Left ventricle myocardium inferior (tissue), 1 donor: ENCODE data around the gene ALAS1. TPM values are rescaled to one million over a fixed set of nuclear protein-coding genes. Genes with fewer than 3 reads are reported as not detected.

ENCODE experiments used
- DNase-seq: peaks from one replicate; pipeline ENCODE4 v3.0.0-alpha.2; 2020
- H3K27ac ChIP-seq: fragments of 200-600 bp; replicated peaks from 2 replicates; pipeline ENCODE4 v1.8.0; 2021
- H3K27me3 ChIP-seq: fragments of 200-600 bp; 2 replicates; pipeline ENCODE4 v1.8.0; 2021; ENCODE audit warnings: low read depth
- H3K36me3 ChIP-seq: fragments of 200-600 bp; 2 replicates; pipeline ENCODE4 v1.8.0; 2021
- H3K4me1 ChIP-seq: fragments of 200-600 bp; 2 replicates; pipeline ENCODE4 v1.8.0; 2021
- H3K4me3 ChIP-seq: fragments of 200-600 bp; 2 replicates; pipeline ENCODE4 v1.8.0; 2021; ENCODE audit warnings: mild to moderate bottlenecking, moderate library complexity
- H3K9me3 ChIP-seq: fragments of 200-600 bp; replicated peaks from 2 replicates; pipeline ENCODE4 v1.8.0; 2021
- CTCF ChIP-seq: fragments of 200-600 bp; IDR thresholded peaks from 2 replicates; pipeline ENCODE4 v1.8.0; 2021; ENCODE audit warnings: antibody characterized with exemption, mild to moderate bottlenecking, borderline replicate concordance
- intact Hi-C: fragments of 100-400 bp; cut with micrococcal nuclease; formaldehyde crosslinking; loops from one replicate; pipeline ENCODE4 v1.11.0; 2022
- total RNA-seq: library from RNA; stranded (reverse); fragmentation: NEBNext Ultra II Directional; extraction: Animal tissue kit (Norgen Biotek cat#: 25700); gene quantifications from one replicate; pipeline ENCODE4 v1.2.1, GENCODE V29; 2021
- donor health status: DM: no; HTN: yes; CAD: no; lungs with severe emphysema.

The ALAS1 gene
- total RNA-seq, 1 donor from 2014 or later = 180 TPM

GRCh38 chr3:52204337-52205073 is 6.5 kb downstream of the ALAS1 start:
- peaks cover 100% of the 10 kb centered on the region for H3K36me3 ChIP-seq
- intact Hi-C loops = no loop called here
- no peak overlapping the region for H3K27ac ChIP-seq
- no peaks in the 10 kb centered on the region for H3K27me3 ChIP-seq
- DNase-seq = no peak
- H3K9me3 ChIP-seq = no peaks in the 10 kb centered on the region
- no peak overlapping the region for H3K4me3 ChIP-seq
- peaks cover 43% of the 10 kb centered on the region for H3K4me1 ChIP-seq
- TF ChIP-seq CTCF = no peak

GRCh38 chr3:52205727-52206372 is 7.9 kb downstream of the ALAS1 start:
- intact Hi-C loops = no loop called here
- peaks cover 100% of the 10 kb centered on the region for H3K36me3 ChIP-seq
- no peaks in the 10 kb centered on the region for H3K27me3 ChIP-seq
- H3K9me3 ChIP-seq = no peaks in the 10 kb centered on the region
- peaks cover 30% of the 10 kb centered on the region for H3K4me1 ChIP-seq
- H3K4me3 ChIP-seq = no peak overlapping the region
- H3K27ac ChIP-seq = no peak overlapping the region
- no peak for TF ChIP-seq CTCF
- DNase-seq = no peak

- Histone ChIP-seq H3K27me3 (no peaks in the 10 kb centered on the region), H3K36me3 (peaks cover 100% of the 10 kb centered on the region), H3K27ac (no peak overlapping the region), H3K4me1 (peaks cover 4% of the 10 kb centered on the region), H3K4me3 (no peak overlapping the region), H3K9me3 (no peaks in the 10 kb centered on the region)
- TF ChIP-seq CTCF = no peak
- DNase-seq = no peak
- intact Hi-C loops = no loop called here
These were observed 10.6 kb downstream of the ALAS1 start for GRCh38 chr3:52208556-52208955.

GRCh38 chr3:52210037-52210436 is 12.1 kb downstream of the ALAS1 start:
- Histone ChIP-seq H3K27me3 (no peaks in the 10 kb centered on the region), H3K9me3 (no peaks in the 10 kb centered on the region), H3K4me3 (no peak overlapping the region), H3K27ac (no peak overlapping the region), H3K4me1 (peaks cover 12% of the 10 kb centered on the region), H3K36me3 (peaks cover 100% of the 10 kb centered on the region)
- intact Hi-C loops = loop anchor here (10.0 kb wide), 1 partner anchor 55 kb away; the partner anchor contains the start of gene POC1A
- TF ChIP-seq CTCF = no peak
- no peak for DNase-seq

GRCh38 chr3:52210550-52211046 is 12.6 kb downstream of the ALAS1 start:
- no peak for TF ChIP-seq CTCF
- no peaks in the 10 kb centered on the region for H3K9me3 ChIP-seq
- intact Hi-C loops = loop anchor here (10.0 kb wide), 1 partner anchor 56 kb away; the partner anchor contains the start of gene POC1A
- H3K27ac ChIP-seq = no peak overlapping the region
- peaks cover 18% of the 10 kb centered on the region for H3K4me1 ChIP-seq
- no peak for DNase-seq
- no peaks in the 10 kb centered on the region for H3K27me3 ChIP-seq
- peaks cover 100% of the 10 kb centered on the region for H3K36me3 ChIP-seq
- no peak overlapping the region for H3K4me3 ChIP-seq
